Measurements from ENCODE around the gene PRR23E.

The PRR23E gene

DNA sequence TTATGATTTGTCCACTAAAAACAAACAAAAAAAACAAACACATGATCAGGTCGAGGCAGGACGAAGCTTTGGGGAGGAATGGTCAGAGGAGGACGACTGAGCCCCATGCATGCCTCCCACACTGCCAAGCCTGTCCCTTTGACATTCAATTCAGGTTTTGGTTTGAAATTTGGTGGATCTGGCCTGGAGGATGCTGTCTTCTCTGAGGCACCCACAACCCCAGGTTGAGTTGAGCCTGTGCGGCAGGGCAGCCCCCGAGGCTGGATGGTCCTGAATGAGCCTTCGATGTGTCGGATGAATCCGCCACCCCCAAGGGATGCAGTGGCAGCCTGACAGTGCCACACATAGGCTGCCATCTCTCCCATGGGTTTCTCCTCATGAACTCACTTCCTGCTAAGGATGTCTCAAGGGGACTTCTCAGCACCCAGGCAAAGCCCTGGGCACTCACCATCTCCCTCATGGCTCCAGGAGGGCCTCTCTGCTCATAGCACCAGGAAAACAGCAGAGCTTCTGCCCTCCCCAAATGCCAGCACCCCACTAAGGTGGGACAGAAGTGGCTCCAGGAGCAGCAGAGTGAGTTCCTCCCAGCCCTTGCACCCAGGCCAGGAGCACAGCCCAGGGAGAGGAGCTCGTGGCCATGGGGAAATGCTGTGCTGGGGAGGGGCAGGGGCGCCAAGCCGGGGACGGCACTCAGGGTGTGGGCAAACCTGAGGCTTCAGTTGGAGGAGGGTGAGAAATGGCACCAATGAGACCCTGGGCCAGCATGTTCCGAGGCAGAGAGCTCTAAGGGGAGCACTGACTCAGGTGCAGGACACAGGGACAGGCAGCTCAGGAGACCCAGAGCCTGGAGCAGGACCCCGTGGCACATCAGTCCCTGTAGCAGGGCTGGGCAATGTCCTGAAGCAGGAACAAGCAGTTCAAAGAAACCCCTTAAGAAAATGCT, 18.5 kb downstream of the PRR23E start:
- no peak for TF ChIP-seq POLR2AphosphoS5 (IDR thresholded peaks at IDR 0.05; ENCODE audit: low read depth, low read length)

DNA sequence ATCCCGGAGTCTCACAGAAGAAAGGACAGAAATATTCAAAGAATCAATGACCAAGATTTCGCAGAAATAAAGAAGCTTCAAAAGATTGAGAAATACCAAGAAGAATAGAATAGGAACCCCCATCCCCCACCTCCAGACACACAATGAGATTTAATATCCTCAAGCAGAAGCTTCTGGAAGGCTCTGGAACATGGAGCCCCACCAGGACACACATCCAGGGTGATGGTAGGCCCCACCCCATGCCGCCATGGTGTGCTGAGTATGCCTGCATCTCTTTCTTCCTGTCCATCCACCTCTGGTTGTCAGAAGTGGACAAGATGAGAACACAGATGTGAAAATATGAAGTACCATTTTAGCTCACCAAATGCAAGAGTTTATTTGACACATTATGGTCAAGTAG, 19.3 kb downstream of the PRR23E start:
- TF ChIP-seq POLR2AphosphoS5 (IDR thresholded peaks at IDR 0.05; ENCODE audit: low read depth, low read length) (no peak), SIN3A (IDR thresholded peaks at IDR 0.05; ENCODE audit: borderline replicate concordance, insufficient read depth, low read length) (no peak), FOXP2 (optimal IDR thresholded peaks at IDR 0.05; ENCODE audit: borderline replicate concordance, extremely low read depth, extremely low read length, insufficient read depth) (no peak), TAF1 (IDR thresholded peaks at IDR 0.05; ENCODE audit: borderline replicate concordance, insufficient read depth, low read length) (no peak)
- TF ChIP-seq, protein P1, sequence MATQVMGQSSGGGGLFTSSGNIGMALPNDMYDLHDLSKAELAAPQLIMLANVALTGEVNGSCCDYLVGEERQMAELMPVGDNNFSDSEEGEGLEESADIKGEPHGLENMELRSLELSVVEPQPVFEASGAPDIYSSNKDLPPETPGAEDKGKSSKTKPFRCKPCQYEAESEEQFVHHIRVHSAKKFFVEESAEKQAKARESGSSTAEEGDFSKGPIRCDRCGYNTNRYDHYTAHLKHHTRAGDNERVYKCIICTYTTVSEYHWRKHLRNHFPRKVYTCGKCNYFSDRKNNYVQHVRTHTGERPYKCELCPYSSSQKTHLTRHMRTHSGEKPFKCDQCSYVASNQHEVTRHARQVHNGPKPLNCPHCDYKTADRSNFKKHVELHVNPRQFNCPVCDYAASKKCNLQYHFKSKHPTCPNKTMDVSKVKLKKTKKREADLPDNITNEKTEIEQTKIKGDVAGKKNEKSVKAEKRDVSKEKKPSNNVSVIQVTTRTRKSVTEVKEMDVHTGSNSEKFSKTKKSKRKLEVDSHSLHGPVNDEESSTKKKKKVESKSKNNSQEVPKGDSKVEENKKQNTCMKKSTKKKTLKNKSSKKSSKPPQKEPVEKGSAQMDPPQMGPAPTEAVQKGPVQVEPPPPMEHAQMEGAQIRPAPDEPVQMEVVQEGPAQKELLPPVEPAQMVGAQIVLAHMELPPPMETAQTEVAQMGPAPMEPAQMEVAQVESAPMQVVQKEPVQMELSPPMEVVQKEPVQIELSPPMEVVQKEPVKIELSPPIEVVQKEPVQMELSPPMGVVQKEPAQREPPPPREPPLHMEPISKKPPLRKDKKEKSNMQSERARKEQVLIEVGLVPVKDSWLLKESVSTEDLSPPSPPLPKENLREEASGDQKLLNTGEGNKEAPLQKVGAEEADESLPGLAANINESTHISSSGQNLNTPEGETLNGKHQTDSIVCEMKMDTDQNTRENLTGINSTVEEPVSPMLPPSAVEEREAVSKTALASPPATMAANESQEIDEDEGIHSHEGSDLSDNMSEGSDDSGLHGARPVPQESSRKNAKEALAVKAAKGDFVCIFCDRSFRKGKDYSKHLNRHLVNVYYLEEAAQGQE (IDR thresholded peaks at IDR 0.05; ENCODE audit: insufficient read depth in 1 of 2, low read depth in 2 of 2, low read length in 2 of 2): no peak

DNA sequence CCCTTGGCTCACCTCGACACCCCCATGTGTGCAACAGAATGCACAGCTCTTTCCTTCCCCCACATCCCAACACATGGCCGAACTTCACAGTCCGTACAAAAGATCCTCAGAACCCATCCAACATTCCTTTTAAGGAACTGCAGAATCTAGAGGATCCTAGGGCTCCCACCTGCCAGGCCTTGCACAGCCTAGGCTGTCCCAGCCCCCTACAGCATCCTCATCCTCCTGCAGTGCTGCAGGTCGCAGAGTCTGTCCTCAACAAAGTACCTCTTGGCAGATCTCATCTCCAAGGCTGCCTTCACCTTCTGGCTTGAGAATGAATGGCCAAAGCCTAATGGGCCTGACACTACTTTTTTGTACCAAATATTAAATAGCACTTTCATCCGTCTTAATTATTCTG, 19.8 kb downstream of the PRR23E start:
- no peak for TF ChIP-seq TAF1 (IDR thresholded peaks at IDR 0.05; ENCODE audit: borderline replicate concordance, insufficient read depth, low read length)
- TF ChIP-seq POLR2AphosphoS5 (IDR thresholded peaks at IDR 0.05; ENCODE audit: low read depth, low read length): no peak
- TF ChIP-seq FOXP2 (optimal IDR thresholded peaks at IDR 0.05; ENCODE audit: borderline replicate concordance, extremely low read depth, extremely low read length, insufficient read depth): no peak
- TF ChIP-seq, protein P1 (IDR thresholded peaks at IDR 0.05; ENCODE audit: insufficient read depth in 1 of 2, low read depth in 2 of 2, low read length in 2 of 2): no peak
- TF ChIP-seq SIN3A (IDR thresholded peaks at IDR 0.05; ENCODE audit: borderline replicate concordance, insufficient read depth, low read length): no peak

DNA sequence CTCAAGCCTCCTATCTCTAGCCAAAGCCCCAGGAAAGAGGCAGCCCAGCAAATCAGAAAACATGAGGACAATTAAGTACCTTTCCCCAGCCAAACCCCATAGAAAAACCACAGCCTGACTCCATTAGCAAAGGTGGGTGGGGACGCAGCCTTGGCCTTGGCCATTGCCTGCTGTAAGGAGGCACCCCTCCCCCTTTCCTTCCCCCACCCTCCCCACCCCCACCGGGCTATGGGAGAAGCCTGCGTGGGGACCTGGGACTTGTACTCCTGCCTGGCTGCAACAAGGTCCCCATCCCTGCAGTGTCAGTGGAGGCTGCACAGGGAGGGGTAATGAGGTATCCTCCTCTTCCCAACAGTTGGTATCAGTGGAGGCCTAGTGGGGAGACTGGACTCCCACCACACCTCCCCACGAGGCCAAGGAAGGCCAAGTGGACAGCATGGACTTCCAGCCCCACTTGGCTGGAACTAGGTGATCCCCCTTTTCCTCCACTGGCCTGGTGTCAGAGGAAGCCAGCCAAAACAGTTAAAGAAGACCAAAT, 20.5 kb downstream of the PRR23E start:
- TF ChIP-seq SIN3A (IDR thresholded peaks at IDR 0.05; ENCODE audit: borderline replicate concordance, insufficient read depth, low read length) (no peak), FOXP2 (optimal IDR thresholded peaks at IDR 0.05; ENCODE audit: borderline replicate concordance, extremely low read depth, extremely low read length, insufficient read depth) (no peak), POLR2AphosphoS5 (IDR thresholded peaks at IDR 0.05; ENCODE audit: low read depth, low read length) (no peak), TAF1 (IDR thresholded peaks at IDR 0.05; ENCODE audit: borderline replicate concordance, insufficient read depth, low read length) (no peak)
- TF ChIP-seq, protein P1 (IDR thresholded peaks at IDR 0.05; ENCODE audit: insufficient read depth in 1 of 2, low read depth in 2 of 2, low read length in 2 of 2): no peak

DNA sequence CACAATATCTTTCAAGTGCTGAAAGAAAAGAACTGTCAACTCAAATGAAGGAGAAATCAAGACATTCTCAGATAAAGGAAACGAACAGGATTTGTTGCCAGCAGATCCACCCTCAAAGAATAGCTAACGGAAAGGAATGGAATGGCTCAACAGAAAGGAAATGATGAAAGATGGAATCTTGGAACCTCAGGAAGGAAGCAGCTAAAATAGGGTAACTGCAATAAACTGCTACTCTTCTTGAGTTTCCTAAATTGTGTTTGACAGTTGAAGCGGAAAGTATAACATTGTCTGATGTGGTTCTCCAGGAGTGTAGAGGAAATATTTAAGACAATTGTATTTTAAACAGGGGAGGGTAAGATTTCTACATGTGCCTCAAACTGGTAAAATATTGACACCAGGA, 22.0 kb downstream of the PRR23E start:
- TF ChIP-seq, protein P1 (IDR thresholded peaks at IDR 0.05; ENCODE audit: insufficient read depth in 1 of 2, low read depth in 2 of 2, low read length in 2 of 2): no peak
- TF ChIP-seq POLR2AphosphoS5 (IDR thresholded peaks at IDR 0.05; ENCODE audit: low read depth, low read length) (no peak), SIN3A (IDR thresholded peaks at IDR 0.05; ENCODE audit: borderline replicate concordance, insufficient read depth, low read length) (no peak), TAF1 (IDR thresholded peaks at IDR 0.05; ENCODE audit: borderline replicate concordance, insufficient read depth, low read length) (no peak), FOXP2 (optimal IDR thresholded peaks at IDR 0.05; ENCODE audit: borderline replicate concordance, extremely low read depth, extremely low read length, insufficient read depth) (no peak)

All from PFSK-1 (cell line).